Stimulated activated CD4-positive, alpha-beta T cell treated with anti-CD3 and anti-CD28 coated beads, Interleukin-1b, Interleukin-23, amount 100 ng/mL, for 24 hours (primary cell): ENCODE measurements around the gene PLCB1.

Experiments
- DNase-seq, 4 experiments: peaks; one replicate each; pipeline ENCODE4 v3.0.0-alpha.2; 2020; ENCODE audit warnings: low read depth in 4 of 4, low spot score in 1 of 4

The PLCB1 gene

DNA sequence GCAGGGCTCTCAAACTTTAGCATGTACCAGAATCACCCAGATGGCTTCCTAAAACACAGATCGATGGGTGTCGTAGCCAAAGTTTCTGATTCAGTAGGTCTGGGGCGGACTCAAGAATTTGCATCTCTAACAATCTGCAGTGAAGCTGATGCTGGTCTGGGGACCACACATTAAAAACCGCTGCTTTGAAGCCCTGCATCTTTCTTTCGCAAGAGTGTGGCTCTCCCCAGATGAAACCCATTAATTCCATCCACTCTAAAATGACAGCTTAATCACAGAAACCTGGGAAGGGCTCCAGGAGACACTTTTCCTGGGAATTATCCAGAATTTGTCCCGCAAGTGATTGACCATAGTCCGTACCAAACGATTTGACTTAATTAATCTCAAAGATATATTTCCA is 617.0 kb downstream of the PLCB1 start:
- DNase-seq: no peak

DNA sequence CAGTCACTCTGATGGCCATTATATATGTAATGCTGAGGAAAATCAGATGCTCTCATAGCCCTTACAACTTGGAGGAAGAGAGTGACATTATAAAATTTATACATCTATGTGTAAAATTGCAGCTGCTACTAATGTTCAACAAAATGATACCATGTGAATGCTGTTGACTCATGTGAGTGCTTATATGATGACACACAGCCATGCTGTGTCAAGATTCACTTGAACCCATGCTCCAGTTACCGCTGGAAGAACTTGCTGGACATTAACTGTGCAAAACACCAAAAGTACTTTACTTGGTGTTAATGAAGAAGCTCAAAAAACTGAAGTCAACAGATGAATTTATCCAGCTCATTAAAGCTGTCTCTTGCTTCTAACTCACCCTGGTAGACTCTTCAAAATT is 617.9 kb downstream of the PLCB1 start:
- DNase-seq: no peak

DNA sequence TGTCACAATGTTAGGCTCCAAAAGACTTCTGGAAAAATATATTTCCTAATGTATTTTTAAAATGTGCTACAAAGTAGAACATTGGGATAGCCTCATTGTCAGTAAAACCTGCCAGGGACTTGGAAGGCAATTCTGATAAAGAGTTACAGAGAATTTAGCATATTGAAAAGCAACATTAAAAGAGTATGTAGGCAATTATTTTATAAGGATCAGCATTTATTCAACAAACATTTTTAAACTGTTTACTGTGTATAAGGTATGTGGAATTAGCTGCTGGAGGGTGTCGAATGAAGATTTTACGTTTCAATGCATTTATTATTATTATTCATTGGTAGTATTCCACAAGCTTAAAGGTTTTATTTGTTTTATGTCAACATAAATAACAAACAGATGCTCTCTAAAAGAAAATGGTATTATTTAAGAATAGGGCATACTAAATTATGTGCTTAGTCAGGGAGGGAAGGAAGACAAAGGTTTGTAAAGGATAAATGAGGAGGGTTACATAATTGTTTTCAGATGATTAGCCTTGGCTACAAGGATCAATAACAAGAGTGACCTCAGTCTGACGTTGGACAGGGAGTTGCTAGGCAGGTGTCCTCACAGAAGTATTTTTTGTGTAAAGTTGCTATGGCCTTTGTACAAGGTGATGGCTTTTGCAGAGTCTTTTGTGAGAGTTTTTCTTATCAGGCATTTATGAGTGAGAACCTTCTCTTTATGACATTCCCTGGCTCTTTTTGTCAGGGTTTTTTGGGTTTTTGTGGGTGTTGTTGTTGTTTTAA is 623.5 kb downstream of the PLCB1 start:
- DNase-seq: no peak

DNA sequence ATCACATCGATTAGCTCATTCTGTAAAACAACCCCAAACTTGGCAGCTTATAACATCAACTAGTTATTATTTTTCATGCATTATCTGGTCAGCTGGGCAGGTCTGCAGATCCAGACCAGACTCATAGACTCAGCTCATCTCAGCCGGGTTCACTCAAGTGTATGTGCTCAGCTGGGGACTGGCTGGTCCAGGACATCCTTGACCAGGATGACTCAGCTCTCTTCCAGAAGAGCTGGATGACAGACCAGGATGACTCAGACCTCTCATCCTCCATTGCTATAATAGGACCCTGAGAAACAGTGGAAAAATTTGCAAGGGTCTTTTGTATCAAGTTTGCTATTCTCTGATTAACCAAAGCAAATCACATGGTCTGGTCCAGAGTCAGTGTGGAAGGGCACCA is 624.3 kb downstream of the PLCB1 start:
- DNase-seq: no peak

DNA sequence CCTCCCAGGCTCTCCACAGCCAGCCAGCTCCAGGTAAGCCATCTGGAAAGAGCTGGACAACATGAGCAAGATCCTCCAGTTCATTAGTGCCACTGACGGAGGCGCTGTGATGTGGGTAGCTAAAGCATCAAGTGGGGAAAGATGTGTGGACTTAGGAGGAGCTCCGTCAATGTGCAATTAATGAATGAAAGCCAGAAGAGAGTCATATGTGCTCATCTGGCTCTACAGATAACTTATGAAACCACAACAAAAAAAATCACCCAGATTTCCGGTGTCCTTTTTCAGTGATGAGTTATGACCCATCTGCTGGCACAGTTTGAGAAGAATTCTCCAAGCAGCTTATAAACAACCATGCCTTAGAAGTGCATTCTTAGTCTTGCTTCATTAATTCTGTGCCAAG is 625.1 kb downstream of the PLCB1 start:
- DNase-seq: no peak

DNA sequence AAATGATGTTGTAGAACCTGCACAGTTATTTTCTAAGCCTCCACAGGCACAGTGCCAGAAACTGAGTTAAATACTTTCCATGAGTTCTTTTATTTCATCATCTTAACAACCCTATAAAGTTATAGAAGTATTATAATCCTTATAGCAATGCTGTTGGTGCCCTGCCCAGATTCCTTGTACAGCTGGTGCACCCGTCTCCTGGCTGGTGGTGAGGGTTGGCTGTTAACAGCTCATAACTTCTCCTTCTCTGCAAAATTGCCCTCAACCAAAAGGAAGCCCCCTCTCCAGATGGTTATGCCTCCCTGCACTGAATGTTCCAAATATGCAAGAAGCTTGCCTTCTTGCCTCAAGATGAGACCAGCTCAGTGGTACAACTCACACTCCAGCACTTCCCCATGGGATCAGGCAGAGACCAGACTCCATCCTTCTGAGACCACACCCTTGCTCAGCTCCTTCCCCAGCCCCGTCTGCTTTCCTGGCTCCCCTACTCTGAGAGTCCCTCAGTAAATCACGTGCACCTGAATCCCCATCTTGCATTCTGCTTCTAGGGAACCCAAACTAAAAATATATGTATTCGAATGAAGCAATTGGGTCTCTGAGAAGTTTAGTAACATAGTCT is 632.4 kb downstream of the PLCB1 start:
- no peak for DNase-seq

DNA sequence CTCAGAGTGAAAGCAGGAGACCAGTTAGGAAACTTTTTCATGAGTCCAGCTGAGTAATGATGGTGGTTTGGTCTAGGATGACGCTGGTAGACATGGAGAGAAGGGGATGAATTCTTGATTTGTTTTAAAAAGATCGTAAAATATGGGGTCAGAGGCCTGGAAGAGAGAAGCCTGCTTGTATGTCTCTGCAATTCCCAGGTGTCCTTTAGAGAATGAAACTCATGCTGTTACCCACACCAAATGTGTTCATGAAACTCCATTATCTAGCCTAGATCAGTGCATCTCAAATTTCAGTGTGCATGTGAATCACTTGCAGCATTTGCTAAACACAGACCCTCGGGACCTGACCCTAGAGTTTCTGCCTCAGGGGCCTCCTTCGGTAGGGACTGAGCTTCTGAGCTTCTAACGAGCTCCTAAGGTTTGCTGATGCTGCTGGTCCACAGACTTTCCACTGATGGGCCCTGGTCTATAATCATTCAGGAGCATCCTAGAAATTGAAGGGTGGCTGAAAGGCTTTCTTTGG is 634.9 kb downstream of the PLCB1 start:
- DNase-seq: no peak

DNA sequence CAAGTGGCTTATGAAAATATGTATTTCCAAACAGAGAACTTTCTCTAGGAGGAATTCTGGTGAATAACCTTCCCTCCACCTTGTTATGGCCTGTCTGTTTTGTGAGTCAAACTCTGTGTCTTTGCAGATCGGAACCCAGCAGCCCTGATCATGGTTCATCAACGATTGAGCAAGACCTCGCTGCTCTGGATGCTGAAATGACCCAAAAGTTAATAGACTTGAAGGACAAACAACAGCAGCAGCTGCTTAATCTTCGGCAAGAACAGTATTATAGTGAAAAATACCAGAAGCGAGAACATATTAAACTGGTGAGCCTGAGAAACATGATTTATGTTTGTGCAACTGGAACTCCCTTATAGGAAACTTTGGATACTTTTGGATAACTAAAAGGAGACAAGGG is 642.3 kb downstream of the PLCB1 start:
- DNase-seq: no peak

DNA sequence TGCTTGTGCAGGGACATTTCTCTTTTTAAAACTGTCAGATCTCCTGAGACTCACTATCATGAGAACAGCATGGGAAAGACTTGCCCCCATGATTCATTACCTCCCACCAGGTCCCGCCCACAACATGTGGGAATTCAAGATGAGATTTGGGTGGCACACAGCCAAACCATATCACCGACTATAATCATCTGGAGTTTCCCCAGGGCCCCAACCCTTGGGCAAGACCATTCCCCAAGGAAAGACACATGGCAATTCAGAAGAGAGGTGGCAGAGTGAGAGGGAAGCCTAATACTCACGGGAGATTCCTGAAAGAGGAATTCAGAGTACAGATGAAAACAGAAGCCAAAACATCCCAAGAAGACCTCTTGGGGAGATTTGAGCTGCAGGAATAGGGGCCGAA is 645.8 kb downstream of the PLCB1 start:
- DNase-seq: no peak

DNA sequence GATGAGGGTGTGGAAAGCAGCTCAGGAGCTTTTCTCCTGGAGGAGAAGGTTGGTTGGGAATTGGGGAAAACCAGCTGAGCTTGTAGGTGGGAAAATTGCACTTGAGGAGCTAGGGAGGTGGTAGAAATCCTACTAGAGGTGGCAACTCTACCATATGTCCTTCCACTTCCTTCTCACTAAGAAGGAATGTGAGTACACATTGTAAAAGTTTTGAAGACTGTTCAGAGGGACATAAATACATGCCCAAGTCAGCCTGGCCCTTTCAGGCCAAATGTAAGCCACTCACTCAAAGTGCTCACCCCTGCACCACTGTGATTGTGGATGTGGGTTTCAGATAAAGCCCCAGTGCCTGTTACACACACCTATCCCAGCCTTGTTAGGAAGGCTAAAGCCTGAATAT is 646.3 kb downstream of the PLCB1 start:
- DNase-seq: no peak

DNA sequence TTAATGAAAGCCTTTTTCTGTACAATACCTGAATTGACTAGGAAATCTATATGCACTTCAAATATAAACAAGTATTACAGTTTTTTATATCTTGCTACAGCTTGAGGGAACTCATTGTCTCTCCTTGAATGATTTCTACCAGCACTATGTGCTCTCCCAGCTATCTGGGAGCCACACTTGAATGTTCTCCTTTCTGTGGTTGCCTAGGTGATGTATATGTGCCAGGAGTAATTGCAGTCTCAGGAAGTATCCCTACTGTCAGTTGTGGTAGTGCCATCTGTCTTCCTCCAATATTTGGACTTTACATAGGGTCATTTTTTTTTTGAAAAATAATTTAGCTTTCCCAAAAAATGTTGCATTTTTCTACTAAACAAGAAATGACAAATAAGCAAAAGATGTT is 648.8 kb downstream of the PLCB1 start:
- DNase-seq: no peak

DNA sequence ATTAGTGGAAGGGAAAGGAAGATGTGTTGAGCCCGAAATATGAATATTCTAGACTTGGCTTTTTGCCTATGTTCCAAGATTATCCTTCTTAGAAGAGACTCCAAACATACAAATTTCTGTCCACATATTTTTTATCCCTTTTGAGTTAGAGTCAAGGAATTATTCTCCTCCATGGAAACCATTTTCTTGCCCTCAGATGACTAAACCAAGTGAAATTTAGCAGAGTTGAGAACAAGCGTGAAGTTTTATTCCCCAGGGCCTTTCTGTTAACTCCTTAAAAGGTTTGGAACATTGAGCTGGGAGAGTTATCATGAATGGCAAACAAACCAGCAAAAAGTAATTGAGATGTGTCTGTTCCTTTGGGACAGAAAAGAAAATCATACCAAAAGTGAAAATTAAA is 650.7 kb downstream of the PLCB1 start:
- no peak for DNase-seq

DNA sequence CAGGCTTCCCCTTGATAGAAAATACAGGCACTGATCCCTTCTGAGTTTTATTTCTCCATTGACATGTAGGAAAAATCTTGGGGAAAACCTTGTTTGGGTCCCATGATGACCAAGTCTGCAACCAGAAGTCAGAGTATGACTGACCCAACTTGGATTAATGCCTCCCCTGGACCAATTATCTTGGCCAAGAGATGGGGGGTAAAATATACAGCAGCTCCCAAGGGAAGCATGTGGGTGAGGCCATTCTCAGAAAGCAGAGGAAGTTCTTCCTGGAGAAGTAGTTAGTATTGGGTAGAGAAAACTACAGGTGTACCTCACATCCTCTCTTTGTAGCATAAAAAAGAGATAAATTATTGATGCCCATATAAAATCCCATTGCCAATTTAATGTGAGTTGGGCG is 651.7 kb downstream of the PLCB1 start:
- DNase-seq: no peak

DNA sequence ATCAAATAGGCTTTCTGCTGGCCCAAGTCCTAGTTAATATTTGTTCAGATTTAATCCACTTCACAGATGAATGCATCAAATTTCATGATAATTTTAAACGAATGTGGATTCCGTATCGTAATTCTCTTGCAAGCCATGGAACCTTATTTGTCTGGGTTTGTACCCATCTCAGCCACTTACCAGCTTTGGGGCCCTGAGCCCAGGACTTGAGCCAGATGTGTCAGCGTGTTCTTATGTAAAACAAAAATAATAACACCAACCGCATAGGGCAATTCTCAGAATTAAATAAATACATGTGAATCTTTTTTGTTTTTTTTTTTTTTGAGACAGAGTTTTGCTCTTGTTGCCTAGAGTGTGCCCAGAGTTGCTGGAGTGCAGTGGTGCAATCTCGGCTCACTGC is 654.3 kb downstream of the PLCB1 start:
- no peak for DNase-seq

DNA sequence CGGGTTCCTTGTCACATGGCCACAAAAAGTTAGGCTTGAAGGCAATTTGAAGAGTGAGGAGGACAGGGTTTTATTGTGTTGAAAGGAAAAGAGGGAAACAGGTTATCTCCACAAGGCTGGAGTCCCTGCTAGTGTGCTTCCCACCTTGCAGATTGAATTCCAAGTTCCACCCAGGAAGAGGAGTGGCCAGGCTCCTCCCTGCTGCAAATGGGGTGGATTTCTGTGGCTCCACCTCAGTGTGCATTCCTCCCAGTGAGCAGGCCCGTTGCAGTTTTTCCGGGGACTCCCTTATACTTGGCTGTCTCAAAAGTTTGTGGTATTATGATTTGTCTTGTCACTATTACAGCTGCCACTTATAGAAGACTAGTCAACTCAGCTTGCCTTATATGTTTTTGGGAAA is 655.0 kb downstream of the PLCB1 start:
- DNase-seq: no peak

DNA sequence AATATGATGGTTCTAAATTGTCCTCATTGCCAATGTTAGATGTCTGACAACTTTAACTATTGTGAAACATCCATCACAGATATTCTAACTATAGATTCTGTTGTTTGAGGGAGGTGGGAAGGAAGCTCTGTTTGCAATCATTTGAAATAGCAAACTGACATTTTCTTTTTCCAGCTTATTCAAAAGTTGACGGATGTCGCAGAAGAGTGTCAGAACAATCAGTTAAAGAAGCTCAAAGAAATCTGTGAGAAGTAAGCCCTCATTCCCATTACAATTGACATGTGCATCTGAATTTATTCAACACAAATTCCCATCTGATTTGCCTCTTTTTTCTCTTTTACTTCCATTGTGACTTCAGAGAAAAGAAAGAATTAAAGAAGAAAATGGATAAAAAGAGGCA is 656.2 kb downstream of the PLCB1 start:
- no peak for DNase-seq

DNA sequence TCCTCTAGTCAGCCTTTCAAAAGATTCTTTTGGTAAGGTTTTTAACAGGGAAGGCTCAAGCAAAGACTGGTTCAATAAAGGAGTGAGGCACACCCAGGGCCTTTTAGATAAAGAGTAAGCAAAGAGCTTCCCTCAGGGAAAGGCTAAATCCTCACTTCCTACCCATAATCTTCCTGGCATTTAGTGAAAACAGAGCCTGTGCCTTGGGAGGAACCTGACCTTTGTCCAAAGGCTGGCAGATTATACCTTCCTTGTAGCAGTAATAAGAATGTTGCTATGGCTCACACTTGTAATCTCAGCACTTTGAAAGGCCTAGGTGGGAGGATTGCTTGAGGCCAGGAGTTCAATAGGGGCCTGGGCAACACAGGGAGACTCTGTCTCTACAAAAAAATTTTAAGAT is 656.8 kb downstream of the PLCB1 start:
- DNase-seq: no peak

DNA sequence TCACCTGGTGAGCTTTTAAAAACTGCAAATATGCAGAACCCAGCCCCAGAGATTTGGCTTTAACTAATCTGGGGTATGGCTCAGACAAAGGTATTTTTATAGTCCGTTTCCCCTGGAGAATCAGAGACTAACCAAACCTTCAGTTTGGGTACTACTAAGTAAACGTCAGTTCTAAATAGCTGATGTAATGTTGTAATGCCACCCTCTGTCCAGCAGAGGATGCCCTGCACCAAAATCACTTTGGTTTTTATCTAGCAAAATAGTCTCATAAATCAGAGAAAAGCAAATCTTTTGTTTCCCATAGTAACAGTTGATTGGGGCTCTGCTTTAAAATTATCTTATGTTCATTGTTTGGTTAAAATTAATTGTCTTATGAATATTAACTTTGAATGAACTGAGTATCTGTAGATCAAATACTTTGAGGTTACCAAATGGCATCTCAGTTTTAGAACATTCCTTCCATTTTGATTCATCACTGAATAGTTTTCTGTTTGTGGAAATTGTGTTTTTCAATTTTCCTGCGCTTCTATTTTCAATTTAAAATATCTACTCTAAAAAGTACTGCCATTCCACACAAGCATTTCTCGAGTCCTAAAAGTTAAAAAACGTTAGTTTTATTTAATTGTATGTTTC is 658.5 kb downstream of the PLCB1 start:
- DNase-seq: no peak

DNA sequence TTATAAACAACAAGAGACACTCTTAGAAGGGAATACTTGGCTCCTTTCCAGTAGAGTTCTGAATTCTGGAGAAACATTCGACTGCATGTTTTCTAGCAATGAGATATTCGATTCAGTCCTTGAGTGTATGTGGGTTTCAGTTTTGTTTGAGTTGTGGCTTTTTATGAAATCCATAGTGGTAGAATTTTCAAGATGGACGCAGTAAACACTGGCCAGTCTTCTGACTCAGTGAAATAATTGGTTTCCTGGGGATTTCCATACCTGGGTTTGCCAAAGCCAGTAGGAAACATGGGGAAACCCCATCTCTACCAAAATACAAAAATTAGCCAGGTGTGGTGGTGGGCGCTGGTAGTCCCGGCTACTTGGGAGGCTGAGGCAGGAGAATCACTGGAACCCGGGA is 663.3 kb downstream of the PLCB1 start:
- no peak for DNase-seq

DNA sequence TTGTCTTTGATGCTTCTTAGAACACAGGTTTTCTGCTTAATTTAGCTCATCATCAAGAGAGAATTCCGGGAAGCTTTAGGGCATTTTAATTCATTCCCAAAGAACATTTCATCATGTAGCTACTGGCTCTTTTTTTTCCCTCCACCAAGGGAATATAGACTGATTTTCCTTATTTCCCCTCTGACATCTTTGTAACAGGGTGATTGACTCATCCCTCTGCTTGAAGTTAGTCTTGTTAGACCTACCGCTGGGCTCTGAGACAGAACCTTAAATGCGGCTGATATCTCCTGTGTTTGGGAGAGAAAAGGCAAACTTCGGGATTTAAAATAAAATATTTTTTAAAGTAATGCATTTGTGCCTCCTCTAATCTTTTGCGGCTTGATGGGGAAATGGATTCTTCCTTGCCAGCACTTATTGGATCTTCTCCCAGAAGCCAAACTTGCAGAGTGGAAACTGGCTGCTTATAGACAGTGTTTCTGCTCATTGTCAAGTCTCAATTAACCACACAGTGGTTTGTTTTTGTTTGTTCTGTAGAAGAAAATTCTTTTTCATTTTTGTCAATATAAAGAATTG is 664.1 kb downstream of the PLCB1 start:
- DNase-seq: no peak

DNA sequence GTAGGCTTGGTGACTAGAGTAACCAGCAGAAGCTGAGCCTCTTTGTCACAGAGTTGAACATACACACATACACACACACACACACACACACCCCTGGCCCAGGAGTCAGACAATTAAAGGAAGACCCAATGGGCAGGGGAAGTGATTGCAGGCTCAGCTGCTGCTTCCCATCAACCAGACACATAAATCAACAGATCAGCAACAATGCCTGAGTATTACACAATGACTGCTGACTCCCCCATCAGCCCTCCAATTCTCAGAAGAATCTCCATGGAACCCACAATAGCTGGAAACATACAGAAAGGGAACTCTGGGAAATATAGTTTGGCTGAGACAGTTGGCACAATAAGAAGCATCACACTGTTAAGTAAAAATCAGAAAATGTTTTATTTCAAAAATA is 666.4 kb downstream of the PLCB1 start:
- no peak for DNase-seq

DNA sequence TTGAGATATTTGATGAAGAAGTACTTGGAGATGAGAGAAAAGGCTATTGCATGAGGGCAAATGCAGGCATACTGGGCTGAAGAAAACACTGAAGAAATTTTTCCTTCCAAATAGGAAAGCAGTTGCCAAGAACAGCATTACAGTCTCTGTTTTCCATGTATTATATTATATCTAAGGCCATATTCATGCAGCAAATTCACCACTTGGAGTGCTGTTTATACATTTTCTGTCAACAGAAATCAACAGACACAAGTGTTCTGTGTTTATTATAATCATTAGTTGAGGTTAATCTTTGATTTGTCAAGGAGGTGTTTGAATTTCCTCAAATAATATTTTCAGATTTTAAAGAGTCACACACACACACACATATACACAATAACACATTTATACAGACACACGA is 668.0 kb downstream of the PLCB1 start:
- DNase-seq: no peak
